Activated naive CD4-positive, alpha-beta T cell treated with anti-CD3 and anti-CD28 coated beads for 36 hours (primary cell): ENCODE measurements around the gene EXOC4. TPM values are rescaled to one million over a fixed set of nuclear protein-coding genes. Genes with fewer than 3 reads are reported as not detected.

Experiments
- CTCF ChIA-PET: fragments of 350-600 bp; sonication (Branson Sonifier 250); formaldehyde crosslinking; loops from one replicate; lab custom pipeline; 2021; ENCODE audit warnings: antibody characterized with exemption; lab: Charles Lee
- DNase-seq: peaks from one replicate; pipeline ENCODE4 v3.0.0-alpha.2; 2020
- H3K27ac Mint-ChIP-seq: one replicate; pipeline ENCODE4 v1.8.0; 2021; ENCODE audit warnings: mild to moderate bottlenecking, mixed read lengths
- H3K27me3 Mint-ChIP-seq: one replicate; pipeline ENCODE4 v1.8.0; 2021; ENCODE audit warnings: low read depth, mixed read lengths
- H3K36me3 Mint-ChIP-seq: one replicate; pipeline ENCODE4 v1.8.0; 2021; ENCODE audit warnings: low read depth, mixed read lengths
- H3K4me1 Mint-ChIP-seq: one replicate; pipeline ENCODE4 v1.8.0; 2021; ENCODE audit warnings: low read depth, mixed read lengths
- H3K4me3 Mint-ChIP-seq: one replicate; pipeline ENCODE4 v1.8.0; 2021; ENCODE audit warnings: mild to moderate bottlenecking, moderate library complexity, mixed read lengths
- H3K9me3 Mint-ChIP-seq: one replicate; pipeline ENCODE4 v1.8.0; 2021; ENCODE audit warnings: mixed read lengths
- intact Hi-C: fragments of 100-400 bp; cut with micrococcal nuclease; formaldehyde crosslinking; loops from one replicate; pipeline ENCODE4 v1.15.1; 2023
- total RNA-seq, 2 experiments: library from RNA; stranded (reverse); gene quantifications; one replicate each; pipeline ENCODE4 v1.2.3, GENCODE V29; 2021

Gene EXOC4
- total RNA-seq, 2 experiments from 2014 or later = 57.1 to 62.1 TPM

GRCh38 chr7:134047675-134048074, 794.8 kb downstream of the EXOC4 start:
- H3K4me3 Mint-ChIP-seq = no peak overlapping the region
- intact Hi-C loops = no loop called here
- no peaks in the 10 kb centered on the region for H3K4me1 Mint-ChIP-seq
- DNase-seq = no peak
- no peaks in the 10 kb centered on the region for H3K9me3 Mint-ChIP-seq
- CTCF ChIA-PET = no interaction called here
- H3K36me3 Mint-ChIP-seq = peaks cover 10% of the 10 kb centered on the region
- no peak overlapping the region for H3K27ac Mint-ChIP-seq
- H3K27me3 Mint-ChIP-seq = no peaks in the 10 kb centered on the region

- DNase-seq = no peak
- H3K36me3 Mint-ChIP-seq = peaks cover 13% of the 10 kb centered on the region
- no peak overlapping the region for H3K4me3 Mint-ChIP-seq
- no peaks in the 10 kb centered on the region for H3K9me3 Mint-ChIP-seq
- no peak overlapping the region for H3K27ac Mint-ChIP-seq
- no peaks in the 10 kb centered on the region for H3K27me3 Mint-ChIP-seq
- no peaks in the 10 kb centered on the region for H3K4me1 Mint-ChIP-seq
- intact Hi-C loops = no loop called here
- CTCF ChIA-PET = no interaction called here
Measured at GRCh38 chr7:134048166-134048565, 795.3 kb downstream of the EXOC4 start.

- H3K27me3 Mint-ChIP-seq = no peaks in the 10 kb centered on the region
- no peak overlapping the region for H3K27ac Mint-ChIP-seq
- no peak overlapping the region for H3K4me3 Mint-ChIP-seq
- CTCF ChIA-PET = no interaction called here
- H3K9me3 Mint-ChIP-seq = no peaks in the 10 kb centered on the region
- intact Hi-C loops = no loop called here
- no peaks in the 10 kb centered on the region for H3K4me1 Mint-ChIP-seq
- peaks cover 10% of the 10 kb centered on the region for H3K36me3 Mint-ChIP-seq
- DNase-seq = no peak
Measured at GRCh38 chr7:134051020-134051419, 798.1 kb downstream of the EXOC4 start.

- Mint-ChIP-seq H3K27ac (no peak overlapping the region), H3K4me3 (no peak overlapping the region), H3K9me3 (no peaks in the 10 kb centered on the region), H3K27me3 (no peaks in the 10 kb centered on the region), H3K4me1 (no peaks in the 10 kb centered on the region), H3K36me3 (peaks cover 10% of the 10 kb centered on the region)
- intact Hi-C loops = no loop called here
- DNase-seq = no peak
- CTCF ChIA-PET = no interaction called here
Measured at GRCh38 chr7:134056816-134057215, 803.9 kb downstream of the EXOC4 start.

GRCh38 chr7:134058521-134058920, 805.6 kb downstream of the EXOC4 start:
- Mint-ChIP-seq H3K27me3 (no peaks in the 10 kb centered on the region), H3K4me3 (no peak overlapping the region), H3K36me3 (peaks cover 9% of the 10 kb centered on the region), H3K4me1 (no peaks in the 10 kb centered on the region), H3K27ac (no peak overlapping the region), H3K9me3 (no peaks in the 10 kb centered on the region)
- DNase-seq = no peak
- intact Hi-C loops = no loop called here
- CTCF ChIA-PET = interaction anchor here (0.6 kb wide), 1 partner anchor 430 kb away, joined by 3 read pairs; no protein-coding TSS in a partner anchor

- no peaks in the 10 kb centered on the region for H3K27me3 Mint-ChIP-seq
- intact Hi-C loops = no loop called here
- H3K4me1 Mint-ChIP-seq = no peaks in the 10 kb centered on the region
- H3K27ac Mint-ChIP-seq = no peak overlapping the region
- H3K9me3 Mint-ChIP-seq = no peaks in the 10 kb centered on the region
- no peak for DNase-seq
- CTCF ChIA-PET = no interaction called here
- H3K4me3 Mint-ChIP-seq = no peak overlapping the region
- peaks cover 11% of the 10 kb centered on the region for H3K36me3 Mint-ChIP-seq
Measured at GRCh38 chr7:134058980-134059379, 806.1 kb downstream of the EXOC4 start.

GRCh38 chr7:134059921-134060320, 807.0 kb downstream of the EXOC4 start:
- no peak for DNase-seq
- Mint-ChIP-seq H3K36me3 (peaks cover 16% of the 10 kb centered on the region), H3K4me1 (no peaks in the 10 kb centered on the region), H3K27me3 (no peaks in the 10 kb centered on the region), H3K4me3 (no peak overlapping the region), H3K9me3 (no peaks in the 10 kb centered on the region), H3K27ac (no peak overlapping the region)
- intact Hi-C loops = no loop called here
- CTCF ChIA-PET = no interaction called here

- Mint-ChIP-seq H3K36me3 (peaks cover 21% of the 10 kb centered on the region), H3K27me3 (no peaks in the 10 kb centered on the region), H3K4me3 (no peak overlapping the region), H3K9me3 (no peaks in the 10 kb centered on the region), H3K27ac (no peak overlapping the region), H3K4me1 (no peaks in the 10 kb centered on the region)
- CTCF ChIA-PET = no interaction called here
- DNase-seq = no peak
- intact Hi-C loops = no loop called here
Measured at GRCh38 chr7:134060874-134061273, 808.0 kb downstream of the EXOC4 start.

- Mint-ChIP-seq H3K4me3 (no peak overlapping the region), H3K27me3 (no peaks in the 10 kb centered on the region), H3K36me3 (peaks cover 24% of the 10 kb centered on the region), H3K27ac (no peak overlapping the region), H3K4me1 (no peaks in the 10 kb centered on the region), H3K9me3 (no peaks in the 10 kb centered on the region)
- intact Hi-C loops = no loop called here
- DNase-seq = no peak
- CTCF ChIA-PET = no interaction called here
Measured at GRCh38 chr7:134062460-134062859, 809.6 kb downstream of the EXOC4 start.

GRCh38 chr7:134065415-134065814, 812.5 kb downstream of the EXOC4 start:
- intact Hi-C loops = no loop called here
- Mint-ChIP-seq H3K36me3 (peaks cover 29% of the 10 kb centered on the region), H3K4me1 (no peaks in the 10 kb centered on the region), H3K4me3 (no peak overlapping the region), H3K27ac (no peak overlapping the region), H3K27me3 (no peaks in the 10 kb centered on the region), H3K9me3 (no peaks in the 10 kb centered on the region)
- CTCF ChIA-PET = no interaction called here
- no peak for DNase-seq

GRCh38 chr7:134067164-134067563, 814.3 kb downstream of the EXOC4 start:
- intact Hi-C loops = no loop called here

GRCh38 chr7:134068670-134069069, 815.8 kb downstream of the EXOC4 start:
- no peak overlapping the region for H3K4me3 Mint-ChIP-seq
- H3K4me1 Mint-ChIP-seq = no peaks in the 10 kb centered on the region

More at GRCh38 chr7:134067164-134067563, 814.3 kb downstream of the EXOC4 start:
- H3K4me3 Mint-ChIP-seq = no peak overlapping the region
- H3K4me1 Mint-ChIP-seq = no peaks in the 10 kb centered on the region
- no peaks in the 10 kb centered on the region for H3K27me3 Mint-ChIP-seq
- H3K27ac Mint-ChIP-seq = no peak overlapping the region
- peaks cover 33% of the 10 kb centered on the region for H3K36me3 Mint-ChIP-seq
- no peak for DNase-seq
- CTCF ChIA-PET = no interaction called here
- no peaks in the 10 kb centered on the region for H3K9me3 Mint-ChIP-seq

GRCh38 chr7:134069187-134069586, 816.3 kb downstream of the EXOC4 start:
- H3K9me3 Mint-ChIP-seq = no peaks in the 10 kb centered on the region
- H3K4me3 Mint-ChIP-seq = no peak overlapping the region
- peaks cover 31% of the 10 kb centered on the region for H3K36me3 Mint-ChIP-seq
- intact Hi-C loops = no loop called here
- no peak for DNase-seq
- H3K4me1 Mint-ChIP-seq = no peaks in the 10 kb centered on the region
- no peaks in the 10 kb centered on the region for H3K27me3 Mint-ChIP-seq
- no peak overlapping the region for H3K27ac Mint-ChIP-seq
- CTCF ChIA-PET = no interaction called here

More at GRCh38 chr7:134068670-134069069, 815.8 kb downstream of the EXOC4 start:
- intact Hi-C loops = no loop called here
- DNase-seq = no peak
- Mint-ChIP-seq H3K27ac (no peak overlapping the region), H3K36me3 (peaks cover 32% of the 10 kb centered on the region), H3K9me3 (no peaks in the 10 kb centered on the region), H3K27me3 (no peaks in the 10 kb centered on the region)
- CTCF ChIA-PET = no interaction called here

- H3K36me3 Mint-ChIP-seq = peaks cover 30% of the 10 kb centered on the region
- no peak overlapping the region for H3K27ac Mint-ChIP-seq
- no peaks in the 10 kb centered on the region for H3K4me1 Mint-ChIP-seq
- intact Hi-C loops = no loop called here
- no peaks in the 10 kb centered on the region for H3K27me3 Mint-ChIP-seq
- CTCF ChIA-PET = no interaction called here
- H3K4me3 Mint-ChIP-seq = no peak overlapping the region
- DNase-seq = no peak
- H3K9me3 Mint-ChIP-seq = peaks cover 3% of the 10 kb centered on the region
Measured at GRCh38 chr7:134070673-134071072, 817.8 kb downstream of the EXOC4 start.
